ENCODE measurements around the gene EGFR.

- no peak for TF ChIP-seq POLR2A (IDR thresholded peaks at IDR 0.05; ENCODE audit: extremely low read depth, insufficient read length)
- TF ChIP-seq, protein P1, sequence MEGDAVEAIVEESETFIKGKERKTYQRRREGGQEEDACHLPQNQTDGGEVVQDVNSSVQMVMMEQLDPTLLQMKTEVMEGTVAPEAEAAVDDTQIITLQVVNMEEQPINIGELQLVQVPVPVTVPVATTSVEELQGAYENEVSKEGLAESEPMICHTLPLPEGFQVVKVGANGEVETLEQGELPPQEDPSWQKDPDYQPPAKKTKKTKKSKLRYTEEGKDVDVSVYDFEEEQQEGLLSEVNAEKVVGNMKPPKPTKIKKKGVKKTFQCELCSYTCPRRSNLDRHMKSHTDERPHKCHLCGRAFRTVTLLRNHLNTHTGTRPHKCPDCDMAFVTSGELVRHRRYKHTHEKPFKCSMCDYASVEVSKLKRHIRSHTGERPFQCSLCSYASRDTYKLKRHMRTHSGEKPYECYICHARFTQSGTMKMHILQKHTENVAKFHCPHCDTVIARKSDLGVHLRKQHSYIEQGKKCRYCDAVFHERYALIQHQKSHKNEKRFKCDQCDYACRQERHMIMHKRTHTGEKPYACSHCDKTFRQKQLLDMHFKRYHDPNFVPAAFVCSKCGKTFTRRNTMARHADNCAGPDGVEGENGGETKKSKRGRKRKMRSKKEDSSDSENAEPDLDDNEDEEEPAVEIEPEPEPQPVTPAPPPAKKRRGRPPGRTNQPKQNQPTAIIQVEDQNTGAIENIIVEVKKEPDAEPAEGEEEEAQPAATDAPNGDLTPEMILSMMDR (IDR thresholded peaks at IDR 0.05; ENCODE audit: low read depth, low read length): no peak
Measured at GRCh38 chr7:55211726-55212125, 192.9 kb downstream of the EGFR start.
